ENCODE data around the gene ZNF827.
A peak's percentile ranks its signal among the peaks of the same experiment; 100 is the strongest.

Gene ZNF827

GRCh38 chr4:145760176-145760575 is 178.4 kb downstream of the ZNF827 start:
- no peak for DNase-seq (ENCODE audit: low read depth in 3 of 3)

- DNase-seq (ENCODE audit: low read depth in 3 of 3) = no peak
These were observed 181.4 kb downstream of the ZNF827 start for GRCh38 chr4:145757188-145757587.

- DNase-seq (ENCODE audit: low read depth in 3 of 3) = no peak
These were observed 182.4 kb downstream of the ZNF827 start for GRCh38 chr4:145756244-145756643.

GRCh38 chr4:145755802-145756201 is 182.8 kb downstream of the ZNF827 start:
- no peak for DNase-seq (ENCODE audit: low read depth in 3 of 3)

- DNase-seq (ENCODE audit: low read depth in 3 of 3) = no peak
These were observed 195.0 kb downstream of the ZNF827 start for GRCh38 chr4:145743641-145744040.

- no peak for DNase-seq (ENCODE audit: low read depth in 3 of 3)
These were observed 197.8 kb downstream of the ZNF827 start for GRCh38 chr4:145740806-145741205.

- no peak for DNase-seq (ENCODE audit: low read depth in 3 of 3)
These were observed 198.8 kb downstream of the ZNF827 start for GRCh38 chr4:145739845-145740244.

- DNase-seq (ENCODE audit: low read depth in 3 of 3) = no peak
These were observed 202.3 kb downstream of the ZNF827 start for GRCh38 chr4:145736241-145736831.

GRCh38 chr4:145735827-145736226 is 202.8 kb downstream of the ZNF827 start:
- no peak for DNase-seq (ENCODE audit: low read depth in 3 of 3)

- DNase-seq (ENCODE audit: low read depth in 3 of 3) = no peak
These were observed 203.3 kb downstream of the ZNF827 start for GRCh38 chr4:145735347-145735675.

- no peak for DNase-seq (ENCODE audit: low read depth in 3 of 3)
These were observed 203.9 kb downstream of the ZNF827 start for GRCh38 chr4:145734576-145735346.

- DNase-seq (ENCODE audit: low read depth in 3 of 3) = no peak
These were observed 204.6 kb downstream of the ZNF827 start for GRCh38 chr4:145734031-145734430.

- DNase-seq (ENCODE audit: low read depth in 3 of 3) = peak; percentile 68 to 77 (median 70)
These were observed 205.4 kb downstream of the ZNF827 start for GRCh38 chr4:145732895-145733880.

GRCh38 chr4:145732001-145732815 is 206.4 kb downstream of the ZNF827 start:
- DNase-seq (ENCODE audit: low read depth in 3 of 3) = no peak

GRCh38 chr4:145731028-145731427 is 207.6 kb downstream of the ZNF827 start:
- no peak for DNase-seq (ENCODE audit: low read depth in 3 of 3)

GRCh38 chr4:145730026-145730425 is 208.6 kb downstream of the ZNF827 start:
- DNase-seq (ENCODE audit: low read depth in 3 of 3) = no peak

GRCh38 chr4:145723336-145723735 is 215.3 kb downstream of the ZNF827 start:
- no peak for DNase-seq (ENCODE audit: low read depth in 3 of 3)

GRCh38 chr4:145722561-145722960 is 216.1 kb downstream of the ZNF827 start:
- DNase-seq (ENCODE audit: low read depth in 3 of 3) = no peak

GRCh38 chr4:145720656-145721055 is 218.0 kb downstream of the ZNF827 start:
- no peak for DNase-seq (ENCODE audit: low read depth in 3 of 3)

GRCh38 chr4:145719752-145720624 is 218.6 kb downstream of the ZNF827 start:
- DNase-seq (ENCODE audit: low read depth in 3 of 3) = no peak
